ENCODE measurements around the gene SMAP1.

Gene SMAP1

DNA sequence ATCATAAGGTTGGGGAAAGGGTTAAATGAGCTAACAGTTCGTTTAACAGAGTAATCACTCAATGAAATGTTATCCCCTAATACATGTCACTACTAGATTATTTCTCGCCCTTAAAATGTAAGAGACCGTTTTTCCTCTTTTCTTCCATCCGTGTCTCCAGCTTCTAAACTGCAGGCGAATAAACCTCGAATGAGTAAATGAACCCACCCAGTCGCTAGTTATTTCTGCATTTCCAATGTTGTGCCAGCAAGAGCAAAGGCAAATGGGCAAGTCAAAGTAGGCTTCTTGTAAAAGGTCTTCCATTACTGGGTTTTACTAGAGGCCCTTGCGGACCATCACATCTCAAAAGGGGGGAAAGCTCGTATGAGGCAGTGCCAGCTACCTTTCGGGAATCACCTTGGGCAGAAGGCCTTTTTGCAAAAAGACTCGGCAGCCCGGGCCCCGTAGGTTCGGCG lies 400 bp upstream of the SMAP1 start:
- H3K27ac ChIP-seq = peak overlapping the region; percentile 89
- TF ChIP-seq, protein P1, sequence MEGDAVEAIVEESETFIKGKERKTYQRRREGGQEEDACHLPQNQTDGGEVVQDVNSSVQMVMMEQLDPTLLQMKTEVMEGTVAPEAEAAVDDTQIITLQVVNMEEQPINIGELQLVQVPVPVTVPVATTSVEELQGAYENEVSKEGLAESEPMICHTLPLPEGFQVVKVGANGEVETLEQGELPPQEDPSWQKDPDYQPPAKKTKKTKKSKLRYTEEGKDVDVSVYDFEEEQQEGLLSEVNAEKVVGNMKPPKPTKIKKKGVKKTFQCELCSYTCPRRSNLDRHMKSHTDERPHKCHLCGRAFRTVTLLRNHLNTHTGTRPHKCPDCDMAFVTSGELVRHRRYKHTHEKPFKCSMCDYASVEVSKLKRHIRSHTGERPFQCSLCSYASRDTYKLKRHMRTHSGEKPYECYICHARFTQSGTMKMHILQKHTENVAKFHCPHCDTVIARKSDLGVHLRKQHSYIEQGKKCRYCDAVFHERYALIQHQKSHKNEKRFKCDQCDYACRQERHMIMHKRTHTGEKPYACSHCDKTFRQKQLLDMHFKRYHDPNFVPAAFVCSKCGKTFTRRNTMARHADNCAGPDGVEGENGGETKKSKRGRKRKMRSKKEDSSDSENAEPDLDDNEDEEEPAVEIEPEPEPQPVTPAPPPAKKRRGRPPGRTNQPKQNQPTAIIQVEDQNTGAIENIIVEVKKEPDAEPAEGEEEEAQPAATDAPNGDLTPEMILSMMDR (conservative IDR thresholded peaks at IDR 0.05) = no peak

DNA sequence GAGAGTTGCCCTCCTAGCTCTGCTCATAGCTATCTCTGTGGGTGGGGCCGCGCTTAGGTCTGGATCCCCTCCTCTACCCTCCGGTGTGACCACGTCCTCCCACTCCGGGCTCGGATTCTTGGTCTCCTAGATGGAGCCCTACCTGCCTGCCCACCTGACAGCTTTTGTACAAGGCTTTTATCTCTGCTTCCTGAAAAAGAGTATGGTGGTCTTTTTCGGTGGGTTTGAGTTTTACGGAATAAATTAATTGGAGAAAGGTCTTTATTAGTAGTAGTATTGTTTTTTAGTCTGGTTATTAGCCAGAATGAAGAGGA lies 773 bp downstream of the SMAP1 start:
- TF ChIP-seq, protein P1 (conservative IDR thresholded peaks at IDR 0.05) = no peak
- peak overlapping the region; percentile 89 for H3K27ac ChIP-seq

DNA sequence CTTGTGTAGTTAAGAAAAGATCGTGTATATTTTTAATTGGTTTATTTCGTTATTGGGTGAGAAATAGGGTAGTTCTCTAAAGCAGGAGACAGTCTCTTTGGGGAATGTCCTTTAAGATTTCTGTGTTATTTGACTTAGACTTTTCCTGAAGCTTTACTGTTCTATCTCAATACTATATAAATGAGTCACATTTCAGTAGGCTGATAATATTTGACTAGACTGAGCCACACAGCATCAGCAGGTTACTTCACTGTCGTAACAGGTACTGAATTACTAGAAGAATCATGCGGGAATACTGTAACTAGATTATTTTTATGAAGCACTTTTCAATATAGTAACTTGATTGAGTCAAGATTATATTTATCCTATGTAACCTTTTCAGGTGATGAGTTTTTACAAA lies 1.4 kb downstream of the SMAP1 start:
- TF ChIP-seq, protein P1 (conservative IDR thresholded peaks at IDR 0.05) = no peak
- H3K27ac ChIP-seq = peak overlapping the region; percentile 89

DNA sequence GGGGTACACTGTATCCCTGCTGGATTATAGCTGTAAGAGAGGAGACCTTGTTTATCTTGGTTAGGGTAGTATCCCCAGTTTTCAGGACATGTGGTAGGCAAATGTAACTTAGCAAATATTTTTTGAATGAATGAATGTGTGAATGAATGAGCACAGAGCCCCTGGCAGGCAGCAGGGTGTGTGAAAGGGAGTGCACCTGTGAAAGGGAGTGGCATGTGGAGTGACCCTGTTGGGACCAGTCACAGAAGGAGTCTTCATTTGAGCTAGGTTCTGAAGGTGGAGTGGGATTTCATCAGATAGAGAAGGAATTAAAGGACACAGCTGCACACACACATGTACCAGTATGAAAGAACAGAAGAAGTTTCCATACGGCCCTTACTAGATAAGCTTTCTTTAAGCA lies 4.9 kb downstream of the SMAP1 start:
- no peak overlapping the region for H3K27ac ChIP-seq
- TF ChIP-seq, protein P1 (conservative IDR thresholded peaks at IDR 0.05) = no peak

DNA sequence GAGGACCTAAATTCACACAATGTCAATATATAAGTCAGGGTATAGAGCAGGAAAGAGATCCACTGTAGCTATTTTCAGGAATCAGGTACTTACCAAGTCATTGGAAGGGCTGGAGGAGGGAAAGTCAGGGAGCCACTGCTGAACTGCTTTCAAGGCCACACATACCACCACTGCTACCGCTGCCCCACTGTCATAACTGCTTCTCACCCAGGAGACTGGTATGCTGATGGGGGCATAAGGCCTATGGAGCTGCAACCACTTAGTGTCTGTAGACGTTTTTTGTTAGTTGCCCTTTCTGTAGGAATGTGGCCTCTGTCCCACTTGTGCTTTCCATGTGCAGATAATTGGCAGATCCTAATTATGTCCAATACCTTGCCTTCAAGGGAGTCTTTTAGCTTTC lies 5.4 kb downstream of the SMAP1 start:
- TF ChIP-seq, protein P1 (conservative IDR thresholded peaks at IDR 0.05) = no peak
- no peak overlapping the region for H3K27ac ChIP-seq

DNA sequence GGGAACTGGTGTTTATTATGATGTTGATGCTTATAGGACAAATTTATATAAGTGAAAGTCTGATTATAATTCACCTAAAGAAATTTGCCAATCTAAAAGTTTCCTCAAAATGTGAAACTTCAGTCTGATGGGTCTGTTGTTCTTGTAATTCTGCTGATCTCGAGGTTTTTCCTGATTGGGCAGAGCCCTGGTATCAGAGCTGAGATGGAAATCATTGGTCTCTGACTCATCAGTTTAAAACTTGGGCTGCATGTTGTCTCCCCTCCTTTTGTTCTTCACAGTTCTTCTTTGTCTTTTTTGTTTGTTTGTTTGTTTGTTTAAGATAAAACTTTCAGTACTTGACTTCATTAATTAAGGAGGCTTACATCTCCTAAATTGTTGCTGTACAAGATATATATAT lies 5.9 kb downstream of the SMAP1 start:
- H3K27ac ChIP-seq = no peak overlapping the region
- TF ChIP-seq, protein P1 (conservative IDR thresholded peaks at IDR 0.05) = no peak

DNA sequence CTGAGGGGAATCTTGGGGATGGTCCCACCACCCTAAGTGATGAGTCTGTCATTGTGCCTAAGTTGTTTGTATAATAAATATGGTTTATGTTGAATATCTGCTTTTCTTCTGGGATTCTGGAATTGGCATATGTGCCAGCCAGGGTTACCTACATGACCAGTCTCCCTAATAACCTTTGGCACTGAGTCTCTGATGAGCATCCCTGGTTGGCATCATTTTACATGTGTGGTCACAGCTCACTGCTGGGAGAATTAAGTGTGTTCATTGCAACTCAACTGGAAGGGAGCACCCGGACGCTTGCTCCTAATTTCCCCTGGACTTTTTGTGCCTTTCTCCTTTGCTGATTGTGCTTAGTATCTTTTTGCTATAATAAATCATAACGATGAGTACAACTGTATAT lies 8.1 kb downstream of the SMAP1 start:
- TF ChIP-seq, protein P1 (conservative IDR thresholded peaks at IDR 0.05) = no peak
- H3K27ac ChIP-seq = no peak overlapping the region

DNA sequence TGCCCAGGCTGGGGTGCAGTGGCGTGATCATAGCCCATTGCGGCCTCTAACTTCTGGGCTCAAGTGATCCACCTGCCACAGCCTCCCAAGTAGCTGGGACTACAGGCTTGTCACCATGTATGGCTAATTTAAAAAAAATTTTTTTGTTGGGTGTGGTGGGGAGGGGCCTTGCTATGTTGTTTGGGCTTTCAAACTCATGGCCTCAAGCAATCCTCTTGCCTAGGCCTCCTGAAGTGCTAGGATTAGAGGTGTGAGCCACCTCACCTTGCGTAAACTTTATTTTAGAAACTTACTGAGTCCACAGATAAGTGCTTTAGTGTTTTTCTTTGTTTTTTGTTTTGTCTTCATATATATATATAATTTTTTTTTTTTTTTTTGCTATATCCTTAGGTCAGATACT lies 9.1 kb downstream of the SMAP1 start:
- H3K27ac ChIP-seq = no peak overlapping the region
- TF ChIP-seq, protein P1 (conservative IDR thresholded peaks at IDR 0.05) = no peak

Measured in VCaP (cell line).